ENCODE results near the gene ATP10B.

Gene ATP10B

GRCh38 chr5:160643616-160644240, 208.3 kb downstream of the ATP10B start:
- H3K4me3 ChIP-seq (replicated peaks; ENCODE audit: low read depth, low read length): no peak overlapping the region
- DNase-seq (ENCODE audit: extremely low read depth, low read depth): no peak
- TF ChIP-seq CTCF (IDR thresholded peaks at IDR 0.05; ENCODE audit: low read depth, low read length, missing control alignments): no peak

- no peak for TF ChIP-seq CTCF (IDR thresholded peaks at IDR 0.05; ENCODE audit: low read depth, low read length, missing control alignments)
- no peak overlapping the region for H3K4me3 ChIP-seq (replicated peaks; ENCODE audit: low read depth, low read length)
- DNase-seq (ENCODE audit: extremely low read depth, low read depth): no peak
Observed at GRCh38 chr5:160641405-160641804, 210.6 kb downstream of the ATP10B start.

- TF ChIP-seq CTCF (IDR thresholded peaks at IDR 0.05; ENCODE audit: low read depth, low read length, missing control alignments): no peak
- no peak for DNase-seq (ENCODE audit: extremely low read depth, low read depth)
Observed at GRCh38 chr5:160640406-160640805, 211.6 kb downstream of the ATP10B start.

GRCh38 chr5:160638161-160638742, 213.8 kb downstream of the ATP10B start:
- no peak for DNase-seq (ENCODE audit: extremely low read depth, low read depth)
- no peak for TF ChIP-seq CTCF (IDR thresholded peaks at IDR 0.05; ENCODE audit: low read depth, low read length, missing control alignments)
- H3K4me3 ChIP-seq (replicated peaks; ENCODE audit: low read depth, low read length): no peak overlapping the region

More at GRCh38 chr5:160640406-160640805, 211.6 kb downstream of the ATP10B start:
- H3K4me3 ChIP-seq (replicated peaks; ENCODE audit: low read depth, low read length): no peak overlapping the region

- H3K4me3 ChIP-seq (replicated peaks; ENCODE audit: low read depth, low read length): no peak overlapping the region
- DNase-seq (ENCODE audit: extremely low read depth, low read depth): no peak
- no peak for TF ChIP-seq CTCF (IDR thresholded peaks at IDR 0.05; ENCODE audit: low read depth, low read length, missing control alignments)
Observed at GRCh38 chr5:160637357-160638090, 214.5 kb downstream of the ATP10B start.

- no peak for TF ChIP-seq CTCF (IDR thresholded peaks at IDR 0.05; ENCODE audit: low read depth, low read length, missing control alignments)
- H3K4me3 ChIP-seq (replicated peaks; ENCODE audit: low read depth, low read length): no peak overlapping the region
- no peak for DNase-seq (ENCODE audit: extremely low read depth, low read depth)
Observed at GRCh38 chr5:160635663-160636062, 216.3 kb downstream of the ATP10B start.
